Fibroblast of skin of left quadriceps (primary cell): ENCODE results near the gene ALKBH4.
"Not testable (repeated sequence)": the region's sequence is repeated elsewhere in the genome, so short reads cannot be mapped to it uniquely, and the experiment has no call there.

Experiments used
- DNase-seq, 2 experiments: peaks; one replicate each; pipeline ENCODE4 v3.0.0-alpha.2; 2013; ENCODE audit warnings: low read depth in 2 of 2

ALKBH4 gene, protein sequence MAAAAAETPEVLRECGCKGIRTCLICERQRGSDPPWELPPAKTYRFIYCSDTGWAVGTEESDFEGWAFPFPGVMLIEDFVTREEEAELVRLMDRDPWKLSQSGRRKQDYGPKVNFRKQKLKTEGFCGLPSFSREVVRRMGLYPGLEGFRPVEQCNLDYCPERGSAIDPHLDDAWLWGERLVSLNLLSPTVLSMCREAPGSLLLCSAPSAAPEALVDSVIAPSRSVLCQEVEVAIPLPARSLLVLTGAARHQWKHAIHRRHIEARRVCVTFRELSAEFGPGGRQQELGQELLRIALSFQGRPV

DNA sequence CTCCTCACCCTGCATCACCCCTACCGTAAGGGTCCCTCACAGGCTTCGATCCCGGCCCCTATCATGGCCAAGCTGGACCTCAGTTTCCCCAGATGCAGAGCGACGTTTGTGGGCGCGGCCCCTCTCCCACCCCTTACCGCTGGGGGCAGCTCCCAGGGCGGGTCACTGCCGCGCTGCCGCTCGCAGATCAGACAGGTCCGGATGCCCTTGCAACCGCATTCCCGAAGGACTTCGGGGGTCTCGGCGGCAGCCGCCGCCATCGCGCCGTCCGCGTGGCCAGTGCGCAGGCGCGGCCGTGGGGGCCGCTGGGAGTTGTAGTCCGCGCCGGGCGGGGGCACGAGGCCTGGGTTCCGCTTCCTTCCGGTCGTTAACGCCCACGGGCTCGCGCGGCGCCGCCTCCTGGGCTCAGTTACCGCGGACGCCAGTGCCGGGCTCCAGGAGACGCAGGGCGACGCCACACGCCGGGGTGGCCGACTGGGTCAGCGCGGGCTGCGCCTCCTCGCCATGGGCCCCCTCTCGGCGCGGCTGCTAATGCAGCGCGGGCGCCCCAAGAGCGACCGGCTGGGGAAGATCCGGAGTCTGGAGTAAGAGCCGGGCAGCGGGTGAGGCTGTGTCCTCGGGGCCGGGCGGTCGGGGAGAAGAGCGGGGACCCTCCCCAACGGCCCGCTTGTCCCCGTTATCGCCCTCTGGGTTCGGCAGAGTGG, at the start of gene ALKBH4, which contains the start of gene LRWD1:
Gene ALKBH4 (minus strand): TSS at position 287 of the 704 bp plus-strand sequence. CDS start 27 bp downstream, at position 260.
Gene LRWD1 (plus strand): TSS at position 408 of the 704 bp plus-strand sequence. CDS start 97 bp downstream, at position 505.
- peak; percentile 78 to 80 for DNase-seq

DNA sequence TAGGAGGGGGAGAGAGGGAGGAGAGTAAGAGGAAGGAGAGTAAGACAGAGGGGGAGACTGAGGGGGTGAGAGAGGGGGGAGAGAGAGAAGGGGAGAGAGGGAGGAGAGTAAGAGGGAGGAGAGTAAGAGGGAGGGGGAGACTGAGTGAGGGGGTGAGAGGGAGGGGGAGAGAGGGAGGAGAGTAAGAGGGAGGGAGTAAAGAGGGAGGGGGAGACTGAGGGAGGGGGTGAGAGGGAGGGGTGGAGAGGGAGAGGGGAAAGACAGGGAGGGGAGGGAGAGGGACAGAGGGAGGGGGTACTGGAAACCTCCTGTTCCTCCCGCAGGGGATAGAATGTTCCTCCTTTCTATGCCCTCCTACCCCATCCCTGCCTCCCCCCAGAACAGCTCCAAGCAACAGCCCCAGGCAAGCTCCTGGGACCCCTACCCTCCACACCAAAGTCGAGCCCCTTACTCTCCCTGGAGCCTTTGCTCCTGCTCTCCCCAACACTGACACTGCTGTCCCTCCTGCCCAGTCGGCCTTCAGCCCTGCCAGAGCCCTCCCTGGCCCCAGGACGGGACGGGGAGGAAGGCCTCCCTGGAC, 48.1 kb upstream of the ALKBH4 start:
- peak; percentile 83 to 84 for DNase-seq

DNA sequence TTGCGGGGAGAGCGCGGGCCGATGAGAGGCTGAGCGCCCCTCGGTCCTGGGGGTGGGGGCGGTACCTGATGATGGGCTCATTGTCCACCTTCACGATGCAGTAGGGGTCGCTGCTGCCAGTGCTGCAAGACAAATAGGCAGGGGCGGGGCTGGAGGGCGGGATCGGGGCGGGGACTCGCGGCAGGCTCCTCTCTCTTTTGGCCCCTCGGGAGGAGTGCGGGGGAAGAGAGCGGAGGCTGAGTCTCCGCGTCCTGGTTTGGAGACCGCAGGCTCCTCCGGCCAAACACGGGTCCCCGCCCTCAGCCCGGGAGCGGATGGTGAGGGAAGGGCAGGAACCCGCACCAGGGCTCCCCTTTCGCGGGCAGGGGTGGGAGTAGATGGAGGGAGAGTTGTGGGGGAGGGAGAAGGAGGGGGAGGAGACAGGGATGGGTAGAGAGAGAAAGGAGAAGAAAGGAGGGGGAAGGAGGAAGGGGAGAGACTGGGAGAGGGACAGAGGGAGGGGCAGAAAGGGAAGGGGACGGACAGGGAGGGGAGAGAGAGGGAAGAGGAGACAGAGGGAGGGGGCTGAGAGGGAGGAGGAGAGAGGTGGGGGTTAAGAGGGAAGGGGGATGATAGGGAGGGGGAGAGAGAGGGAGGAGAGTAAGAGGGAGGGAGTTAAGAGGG, 47.3 kb upstream of the ALKBH4 start:
- not testable (repeated sequence) for DNase-seq

DNA sequence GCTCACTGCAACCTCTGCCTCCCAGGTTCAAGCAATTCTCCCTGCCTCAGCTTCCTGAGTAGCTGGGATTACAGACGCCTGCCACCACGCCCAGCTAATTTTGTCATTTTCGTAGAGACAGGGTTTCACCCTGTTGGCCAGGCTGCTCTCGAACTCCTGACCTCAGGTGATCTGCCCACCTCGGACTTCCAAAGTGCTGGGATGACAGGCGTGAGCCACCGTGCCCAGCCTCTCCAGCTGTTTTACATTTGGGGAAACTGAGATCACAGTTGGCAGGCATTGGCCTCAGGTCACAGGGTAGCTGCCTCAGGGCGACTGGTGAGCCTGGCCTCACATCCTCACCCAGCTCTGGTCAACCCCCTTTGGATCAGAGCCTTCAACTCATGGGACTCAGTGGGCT, 45.9 kb upstream of the ALKBH4 start:
- not testable (repeated sequence) for DNase-seq

DNA sequence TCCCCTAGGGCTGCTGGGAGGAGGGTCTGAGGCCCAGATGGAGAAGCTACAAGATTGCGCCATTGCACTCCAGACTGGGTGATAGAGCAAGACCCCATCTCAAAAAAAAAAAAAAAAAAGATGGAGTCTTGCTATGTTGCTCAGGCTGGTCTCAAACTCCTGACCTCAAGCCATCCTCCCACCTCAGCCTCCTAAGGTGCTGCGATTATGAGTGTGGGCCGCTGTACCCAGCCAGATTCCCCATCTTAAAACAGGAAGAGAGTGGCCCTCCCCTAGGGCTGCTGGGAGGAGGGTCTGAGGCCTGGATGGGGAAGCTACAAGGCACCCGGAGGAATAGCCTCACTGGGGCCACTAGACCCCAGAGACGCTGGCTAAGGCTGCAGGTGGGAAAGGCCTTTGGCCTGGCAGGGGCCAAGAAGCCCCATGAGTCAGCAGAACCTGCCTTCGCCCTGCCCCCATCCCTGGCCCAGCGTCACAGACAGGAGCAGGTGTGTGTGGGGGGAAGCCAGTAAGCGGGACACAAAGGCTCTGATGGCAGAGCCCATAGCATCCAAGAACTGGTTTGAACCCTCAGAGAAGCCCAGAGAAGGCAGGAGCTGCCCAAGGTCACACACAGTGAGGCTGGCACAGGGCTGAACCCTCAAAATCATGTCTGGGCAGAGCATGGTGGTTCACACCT, 42.9 kb upstream of the ALKBH4 start:
- DNase-seq = not testable (repeated sequence)

DNA sequence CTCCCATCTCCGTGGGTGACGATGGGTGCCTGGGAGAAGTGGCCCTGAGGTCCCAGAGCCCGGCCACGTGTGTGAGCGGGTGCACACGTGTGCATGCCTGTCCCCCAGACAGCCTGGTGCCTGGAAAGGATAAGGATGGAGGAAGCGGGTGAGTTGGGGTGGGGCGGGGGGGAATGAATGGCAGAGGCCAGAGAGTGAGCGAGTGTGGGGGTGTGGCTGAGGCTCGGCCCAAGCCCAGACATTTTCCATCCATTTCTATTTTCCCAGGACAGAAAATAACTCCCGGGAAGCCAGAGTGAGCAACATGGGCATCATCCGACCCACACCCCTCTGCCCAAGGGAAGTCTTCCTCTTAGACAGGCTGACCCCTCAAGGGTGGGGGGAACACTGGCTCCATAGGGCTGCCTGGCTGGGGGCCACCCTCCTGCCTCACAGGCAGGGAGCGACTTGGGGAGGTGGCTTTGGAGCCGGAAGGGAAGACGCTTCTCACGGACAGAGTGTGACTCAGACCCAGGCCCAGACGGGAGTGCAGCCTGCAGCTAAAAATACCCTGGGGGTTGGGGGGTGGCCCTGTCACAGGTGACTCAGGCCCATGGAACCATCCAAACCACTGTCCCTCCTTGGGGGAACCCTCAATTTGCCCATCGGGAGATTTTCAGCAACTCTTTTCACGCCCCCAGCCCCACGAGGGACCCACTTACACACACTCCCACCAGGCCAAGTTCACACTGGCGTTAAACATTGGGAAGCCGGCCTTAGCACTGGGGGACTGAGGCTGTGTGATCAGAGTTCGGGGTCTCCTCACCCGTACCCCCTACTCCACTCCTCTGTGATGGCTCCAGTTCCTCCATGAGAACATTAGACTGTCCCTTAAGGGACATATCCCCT, 40.9 kb upstream of the ALKBH4 start:
- not testable (repeated sequence) for DNase-seq

DNA sequence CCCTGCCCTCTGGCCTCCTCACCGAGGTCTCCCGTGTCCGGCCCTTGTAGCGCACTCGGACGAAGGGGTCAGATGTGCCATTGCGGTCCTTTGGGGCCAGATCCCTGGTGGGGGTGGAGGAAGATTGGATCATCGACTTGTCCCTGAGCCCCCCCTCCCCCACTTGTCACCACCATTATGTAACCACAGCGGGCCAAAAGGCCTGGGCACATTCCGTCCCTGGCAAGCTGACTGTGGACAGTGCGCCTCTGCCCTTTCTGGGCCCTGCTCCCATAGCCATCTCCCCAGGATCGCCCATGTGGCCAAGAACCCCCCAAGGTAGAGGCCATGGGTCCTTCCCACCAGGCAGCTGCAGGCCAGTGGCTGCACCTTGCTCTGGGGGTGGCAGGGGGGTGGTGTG, 38.5 kb upstream of the ALKBH4 start:
- DNase-seq = not testable (repeated sequence)

DNA sequence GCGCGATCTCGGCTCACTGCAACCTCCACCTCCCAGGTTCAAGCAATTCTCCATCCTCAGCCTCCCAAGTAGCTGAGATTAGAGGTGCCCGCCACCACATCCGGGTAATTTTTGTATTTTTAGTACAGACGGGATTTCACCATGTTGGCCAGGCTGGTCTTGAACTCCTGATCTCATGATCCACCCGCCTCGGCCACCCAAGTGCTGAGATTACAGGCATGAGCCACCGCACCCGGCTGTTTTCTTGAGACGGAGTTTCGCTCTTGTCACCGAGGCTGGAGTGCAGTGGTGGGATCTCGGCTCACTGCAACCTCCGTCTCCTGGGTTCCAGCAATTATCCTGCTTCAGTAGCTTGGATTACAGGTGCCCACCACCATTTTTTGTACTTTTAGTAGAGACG, 33.7 kb upstream of the ALKBH4 start:
- not testable (repeated sequence) for DNase-seq

DNA sequence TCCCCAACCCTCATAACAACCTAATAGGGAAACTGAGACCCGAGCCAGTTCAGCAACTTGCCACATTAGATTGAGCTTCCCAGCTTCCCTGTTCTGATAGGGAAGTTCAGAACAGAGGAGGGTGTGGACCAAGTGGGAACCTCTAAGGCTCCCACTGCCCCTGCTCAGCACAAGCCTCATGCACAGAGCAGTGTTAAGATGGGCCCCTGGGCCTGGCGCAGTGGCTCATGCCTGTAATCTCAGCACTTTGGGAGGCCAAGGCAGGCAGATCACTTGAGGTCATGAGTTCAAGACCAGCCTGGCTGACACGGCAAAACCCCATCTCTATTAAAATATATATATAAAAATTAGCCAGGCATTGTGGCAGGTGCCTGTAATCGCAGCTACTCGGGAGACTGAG, 32.6 kb upstream of the ALKBH4 start:
- DNase-seq = not testable (repeated sequence)

DNA sequence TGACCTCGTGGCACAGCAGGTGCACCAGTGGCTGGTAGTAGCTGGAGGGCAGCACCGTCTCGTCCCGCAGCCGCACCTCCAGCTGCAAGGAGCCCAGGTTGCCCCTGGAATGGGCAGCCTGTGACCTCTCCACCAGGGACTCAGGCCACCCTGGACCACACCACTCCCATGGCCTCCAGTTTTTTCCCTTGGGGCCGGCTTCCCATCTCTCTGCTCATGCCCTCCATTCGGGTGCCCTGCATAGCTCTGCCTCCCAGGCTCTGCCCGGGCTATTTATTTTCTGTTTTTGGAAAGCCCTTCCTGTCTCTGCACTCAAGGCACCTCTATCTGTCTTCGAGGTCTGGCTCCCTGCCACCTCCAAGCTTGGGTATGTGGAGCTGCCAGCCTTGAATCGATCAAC, 32.2 kb upstream of the ALKBH4 start:
- DNase-seq = not testable (repeated sequence)

DNA sequence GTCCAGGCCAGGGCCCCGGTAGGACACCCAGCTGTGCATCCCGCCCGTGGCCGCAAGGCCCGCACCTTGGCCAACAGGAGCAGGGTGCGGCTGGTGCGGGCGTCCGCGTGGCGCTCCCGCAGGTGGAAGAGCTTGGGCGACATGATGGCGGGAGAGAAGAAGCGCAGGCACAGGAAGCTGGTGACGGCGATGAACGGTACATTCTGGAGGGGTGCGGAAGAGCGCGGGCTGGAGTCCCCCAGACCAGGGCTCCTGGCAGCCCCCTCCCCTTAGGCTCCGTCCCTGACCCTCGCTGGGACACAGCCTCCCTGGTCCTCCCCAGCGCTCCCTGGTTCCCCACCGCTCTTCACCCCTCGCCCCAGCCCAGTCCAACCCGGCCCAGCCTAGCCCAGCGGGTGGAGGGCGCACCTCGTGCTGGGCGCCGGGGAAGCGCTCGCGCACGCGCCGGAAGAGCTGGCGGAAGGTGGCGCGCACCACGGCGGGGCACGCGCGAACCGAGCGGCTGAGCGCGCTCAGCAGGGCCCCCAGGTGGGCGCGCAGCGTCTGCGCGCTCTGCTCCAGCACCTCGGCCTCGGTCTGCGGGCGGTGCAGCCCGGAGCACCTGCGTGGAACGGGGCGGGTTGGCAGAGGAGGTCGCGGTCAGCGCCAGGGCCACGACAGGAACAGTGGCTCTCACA, 29.9 kb upstream of the ALKBH4 start:
- DNase-seq = not testable (repeated sequence)

DNA sequence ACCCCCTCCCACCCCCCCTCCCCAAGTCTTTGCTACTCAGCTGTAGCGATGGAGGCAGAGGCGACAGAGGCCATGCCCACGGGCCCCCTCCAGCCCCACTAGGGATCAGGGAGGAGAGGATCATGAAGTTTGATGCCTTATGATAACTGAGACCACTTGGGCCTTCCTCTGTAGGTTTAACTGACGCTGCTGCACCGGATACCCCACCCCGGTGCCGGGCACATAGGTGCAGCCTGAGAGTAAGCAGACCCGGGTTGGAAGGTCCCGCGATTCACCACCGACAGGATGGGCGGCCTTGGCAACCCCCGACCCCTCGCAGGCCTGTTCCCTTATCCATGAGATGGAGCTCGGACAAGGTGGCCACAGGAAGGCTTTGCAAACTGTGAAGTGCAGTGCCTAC, 29.4 kb upstream of the ALKBH4 start:
- not testable (repeated sequence) for DNase-seq

DNA sequence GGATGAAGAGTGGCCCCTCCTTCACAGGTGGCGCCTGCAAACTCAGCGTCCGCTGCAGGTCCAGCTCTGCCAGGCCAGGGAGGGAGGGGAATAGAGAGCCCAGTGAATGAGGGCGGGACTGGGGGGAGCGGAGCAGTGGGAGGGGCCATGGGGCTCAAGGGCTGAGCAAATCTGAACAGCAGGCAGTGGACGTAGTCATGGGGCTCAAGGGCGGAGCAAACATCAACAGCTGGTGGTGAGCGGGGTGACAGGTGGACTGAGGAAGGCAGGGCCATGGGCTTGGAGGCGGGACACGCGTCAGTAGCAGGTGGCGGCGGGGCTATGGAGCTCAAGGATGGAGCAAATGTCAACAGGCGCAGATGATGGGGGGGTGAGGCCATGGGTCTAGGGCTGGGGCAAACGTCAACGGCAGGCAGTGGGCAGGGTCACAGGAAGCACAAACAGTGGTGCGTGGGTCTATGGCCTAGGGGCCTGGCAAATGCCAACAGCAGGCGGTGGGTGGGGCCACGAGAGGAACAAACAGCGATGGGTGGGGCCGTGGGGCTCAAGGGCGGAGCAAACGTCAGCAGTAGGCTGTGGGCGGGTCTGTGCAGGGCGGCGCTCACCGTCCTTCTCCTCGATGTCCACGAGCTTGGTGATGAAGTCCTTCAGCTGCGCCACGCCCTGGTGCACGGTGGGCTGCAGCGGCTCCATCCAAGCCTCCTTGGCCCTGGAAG, 28.7 kb upstream of the ALKBH4 start:
- DNase-seq = not testable (repeated sequence)

DNA sequence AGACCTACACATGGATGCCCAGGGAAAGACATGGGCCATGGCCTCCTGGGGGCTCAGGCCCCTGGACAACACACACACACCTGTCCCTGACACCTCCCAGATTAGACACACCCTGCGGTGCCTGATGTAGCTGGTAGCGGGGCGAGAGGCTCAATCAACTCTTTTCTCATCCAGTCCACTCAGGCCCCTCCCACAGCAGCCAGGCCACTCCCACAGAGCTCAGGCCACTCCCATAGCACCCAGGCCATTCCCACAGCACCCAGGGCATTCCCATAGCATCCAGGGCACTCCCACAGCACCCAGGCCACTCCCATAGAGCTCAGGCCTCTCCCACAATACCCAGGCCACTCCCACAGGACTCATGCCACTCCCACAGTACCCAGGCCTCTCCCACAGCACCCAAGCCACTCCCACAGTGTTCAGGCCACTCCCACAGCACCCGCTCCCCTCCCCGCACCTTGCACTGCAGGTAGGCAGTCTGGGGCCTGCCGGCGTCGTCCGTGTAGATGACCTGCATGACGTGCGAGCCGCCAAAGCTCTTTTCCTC, 25.9 kb upstream of the ALKBH4 start:
- not testable (repeated sequence) for DNase-seq

DNA sequence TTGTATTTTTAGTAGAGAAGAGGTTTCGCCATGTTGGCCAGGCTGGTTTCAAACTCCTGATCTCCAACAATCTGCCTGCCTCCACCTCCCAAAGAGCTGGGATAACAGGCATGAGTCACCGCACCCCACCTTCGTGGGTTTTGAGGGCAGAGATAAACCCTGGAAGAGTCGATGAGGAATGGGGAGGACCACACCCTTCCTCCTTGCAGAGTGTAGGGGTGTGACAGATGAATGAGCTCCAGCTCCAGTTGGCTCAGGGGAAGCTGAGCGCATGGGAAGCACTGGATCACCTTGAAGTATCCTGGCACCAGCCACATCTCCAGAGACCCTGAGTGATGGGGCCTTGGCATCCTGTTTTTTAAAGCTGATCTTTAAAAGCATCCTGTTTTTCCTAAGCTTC, 19.7 kb upstream of the ALKBH4 start:
- not testable (repeated sequence) for DNase-seq

DNA sequence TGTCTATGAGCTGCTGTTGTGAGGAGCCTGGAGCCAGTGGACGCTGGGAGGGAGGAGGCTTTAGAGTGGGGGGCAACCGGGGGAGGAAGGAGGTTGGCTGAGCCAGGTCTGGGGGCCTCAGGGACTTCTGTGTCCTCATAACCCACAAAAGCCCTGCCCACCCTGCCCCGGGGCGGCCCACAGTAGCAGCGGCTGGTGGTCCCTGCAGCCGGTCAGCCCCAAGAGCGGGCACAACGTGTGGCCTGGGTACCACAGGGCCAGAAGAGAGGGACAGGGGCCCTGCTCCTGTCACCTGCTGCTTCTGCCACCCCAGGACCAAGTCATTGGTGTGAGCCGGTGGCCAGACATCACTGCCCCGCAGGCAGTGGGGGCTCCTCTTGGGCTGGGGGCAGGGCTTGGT, 17.3 kb upstream of the ALKBH4 start:
- not testable (repeated sequence) for DNase-seq

DNA sequence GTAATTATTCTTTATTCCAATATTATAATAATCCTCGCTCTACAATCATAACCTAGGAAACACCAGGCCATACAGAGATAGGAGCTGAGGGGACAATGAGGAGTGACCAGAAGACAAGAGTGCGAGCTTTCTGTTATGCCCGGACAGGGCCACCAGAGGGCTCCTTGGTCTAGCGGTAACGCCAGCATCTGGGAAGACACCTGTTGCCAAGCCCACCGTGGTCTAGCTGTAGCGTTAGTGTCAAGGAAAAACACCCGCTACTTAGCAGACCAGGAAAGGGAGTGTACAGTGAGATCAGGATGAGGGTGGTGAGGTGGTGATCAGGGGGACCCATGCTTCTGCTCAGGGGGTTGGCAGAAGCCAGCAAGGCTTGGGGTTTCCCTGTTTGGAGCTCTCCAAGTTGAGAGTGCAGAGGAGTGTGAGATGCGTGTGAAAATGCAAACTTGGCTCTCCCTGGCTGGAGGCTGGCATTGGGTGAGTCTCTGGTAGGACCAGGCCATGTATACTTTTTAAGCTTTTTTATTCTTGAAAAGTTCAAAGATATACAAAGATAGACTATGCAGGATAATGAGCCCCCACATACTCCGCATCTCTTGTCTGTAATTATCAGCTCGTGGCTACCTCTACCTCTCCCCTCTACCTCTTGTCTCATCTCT, 15.4 kb upstream of the ALKBH4 start:
- DNase-seq = not testable (repeated sequence)

DNA sequence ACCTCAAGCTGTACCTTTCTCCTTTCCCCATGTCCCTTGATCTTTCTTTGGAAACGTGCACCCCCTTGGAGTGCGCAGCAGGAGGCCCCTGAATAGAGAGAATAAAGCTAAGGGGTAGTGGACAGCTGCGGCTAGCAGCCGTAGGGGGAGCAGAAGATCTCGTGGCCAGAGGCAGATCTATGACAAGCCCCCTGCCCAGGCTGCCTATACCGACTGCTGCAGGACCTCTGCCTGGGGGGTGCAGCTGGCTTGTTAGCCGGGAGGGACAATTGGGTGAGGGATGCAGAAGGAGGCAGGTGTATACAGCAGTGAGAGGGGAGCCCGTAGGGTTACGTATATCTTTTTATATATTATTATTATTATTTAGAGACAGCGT, 14.5 kb upstream of the ALKBH4 start:
- not testable (repeated sequence) for DNase-seq
